ENCODE results near the gene PEX5L. TPM values are rescaled to one million over a fixed set of nuclear protein-coding genes. Genes with fewer than 3 reads are reported as not detected.
"Not testable (repeated sequence)": the region's sequence is repeated elsewhere in the genome, so short reads cannot be mapped to it uniquely, and the experiment has no call there.

The PEX5L gene
- total RNA-seq, 2 donors from 2014 or later: 1.1 to 4.1 TPM

GRCh38 chr3:179794355-179794754, 242.4 kb downstream of the PEX5L start:
- intact Hi-C loops (cut with DNase I): no loop called here
- Histone ChIP-seq H3K27ac (no peak overlapping the region), H3K4me3 (no peak overlapping the region), H3K27me3 (replicated peaks; ENCODE audit: insufficient read depth) (no peaks in the 10 kb centered on the region), H3K36me3 (no peaks in the 10 kb centered on the region), H3K9me3 (no peaks in the 10 kb centered on the region), H3K4me1 (replicated peaks) (no peaks in the 10 kb centered on the region)
- WGBS: 66% methylated on average over 4 of the region's 4 CpGs
- no peak for TF ChIP-seq POLR2AphosphoS5 (IDR thresholded peaks at IDR 0.05)
- TF ChIP-seq POLR2A (IDR thresholded peaks at IDR 0.05): no peak
- no peak for TF ChIP-seq CTCF (IDR thresholded peaks at IDR 0.05)
- no peak for DNase-seq (ENCODE audit: low spot score)

- no peak overlapping the region for H3K27ac ChIP-seq
- H3K36me3 ChIP-seq: no peaks in the 10 kb centered on the region
- WGBS: 94% methylated on average over 3 of the region's 3 CpGs
- DNase-seq (ENCODE audit: low spot score): no peak
- H3K9me3 ChIP-seq: no peaks in the 10 kb centered on the region
- H3K27me3 ChIP-seq (replicated peaks; ENCODE audit: insufficient read depth): no peaks in the 10 kb centered on the region
- intact Hi-C loops (cut with DNase I): no loop called here
- TF ChIP-seq CTCF (IDR thresholded peaks at IDR 0.05) (no peak), POLR2AphosphoS5 (IDR thresholded peaks at IDR 0.05) (no peak), POLR2A (IDR thresholded peaks at IDR 0.05) (no peak)
- no peaks in the 10 kb centered on the region for H3K4me1 ChIP-seq (replicated peaks)
- H3K4me3 ChIP-seq: no peak overlapping the region
Observed at GRCh38 chr3:179791793-179792192, 244.9 kb downstream of the PEX5L start.

GRCh38 chr3:179788996-179789395, 247.7 kb downstream of the PEX5L start:
- H3K36me3 ChIP-seq: no peaks in the 10 kb centered on the region
- TF ChIP-seq POLR2A (IDR thresholded peaks at IDR 0.05) (no peak), POLR2AphosphoS5 (IDR thresholded peaks at IDR 0.05) (peak; percentile 62), CTCF (IDR thresholded peaks at IDR 0.05) (no peak)
- peak; percentile 33 for DNase-seq (ENCODE audit: low spot score)
- H3K27ac ChIP-seq: no peak overlapping the region
- 35% methylated on average over 1 of the region's 1 CpG for WGBS
- no peaks in the 10 kb centered on the region for H3K9me3 ChIP-seq
- H3K27me3 ChIP-seq (replicated peaks; ENCODE audit: insufficient read depth): no peaks in the 10 kb centered on the region
- intact Hi-C loops (cut with DNase I): no loop called here
- H3K4me1 ChIP-seq (replicated peaks): no peaks in the 10 kb centered on the region
- no peak overlapping the region for H3K4me3 ChIP-seq

- DNase-seq (ENCODE audit: low spot score); H3K4me1 ChIP-seq (replicated peaks); intact Hi-C loops (cut with DNase I); H3K27ac ChIP-seq; H3K27me3 ChIP-seq (replicated peaks; ENCODE audit: insufficient read depth); H3K9me3 ChIP-seq; H3K36me3 ChIP-seq; H3K4me3 ChIP-seq: not testable (repeated sequence)
- 96% methylated on average over 5 of the region's 5 CpGs for WGBS
Observed at GRCh38 chr3:179782841-179783240, 253.9 kb downstream of the PEX5L start.

GRCh38 chr3:179775416-179776122, 261.2 kb downstream of the PEX5L start:
- H3K9me3 ChIP-seq: no peaks in the 10 kb centered on the region
- intact Hi-C loops (cut with DNase I): no loop called here
- H3K36me3 ChIP-seq: no peaks in the 10 kb centered on the region
- H3K27ac ChIP-seq: no peak overlapping the region
- no peaks in the 10 kb centered on the region for H3K4me1 ChIP-seq (replicated peaks)
- TF ChIP-seq POLR2AphosphoS5 (IDR thresholded peaks at IDR 0.05) (no peak), CTCF (IDR thresholded peaks at IDR 0.05) (no peak), POLR2A (IDR thresholded peaks at IDR 0.05) (no peak)
- DNase-seq (ENCODE audit: low spot score): no peak
- 99% methylated on average over 28 of the region's 28 CpGs for WGBS
- H3K4me3 ChIP-seq: no peak overlapping the region
- no peaks in the 10 kb centered on the region for H3K27me3 ChIP-seq (replicated peaks; ENCODE audit: insufficient read depth)

All from prostate gland (tissue), 2 donors.